Neural crest cell (in vitro differentiated cells): ENCODE results near the gene SLC35F1. TPM values are rescaled to one million over a fixed set of nuclear protein-coding genes. Genes with fewer than 3 reads are reported as not detected.

ENCODE experiments used
- DNase-seq: peaks from one replicate; pipeline ENCODE4 v3.0.0; 2021; ENCODE audit warnings: low read depth, mixed read lengths, low spot score
- H3K27ac Mint-ChIP-seq: one replicate; pipeline ENCODE4 v1.8.0; 2021; ENCODE audit warnings: mild to moderate bottlenecking, mixed read lengths; ENCODE audit not compliant: unreplicated experiment
- H3K27me3 Mint-ChIP-seq: 2 replicates; pipeline ENCODE4 v1.8.0; 2021; ENCODE audit warnings: low read depth, mild to moderate bottlenecking, mixed read lengths
- H3K36me3 Mint-ChIP-seq: 2 replicates; pipeline ENCODE4 v1.8.0; 2021; ENCODE audit warnings: low read depth, mild to moderate bottlenecking, mixed read lengths
- H3K4me1 Mint-ChIP-seq: 2 replicates; pipeline ENCODE4 v1.8.0; 2021; ENCODE audit warnings: mixed read lengths
- H3K4me3 Mint-ChIP-seq: one replicate; pipeline ENCODE4 v1.8.0; 2021; ENCODE audit warnings: mild to moderate bottlenecking, mixed read lengths
- H3K9me3 Mint-ChIP-seq: 2 replicates; pipeline ENCODE4 v1.8.0; 2021; ENCODE audit warnings: mixed read lengths
- CTCF ChIP-seq: fragments of 200-600 bp; sonication (generic); conservative IDR thresholded peaks from 2 replicates; pipeline ENCODE4 v1.5.0; 2021; ENCODE audit warnings: antibody characterized with exemption, mild to moderate bottlenecking
- total RNA-seq: library from RNA; stranded (reverse); gene quantifications from 2 replicates; pipeline ENCODE4 v1.2.1, GENCODE V29; 2021

Gene SLC35F1
- total RNA-seq, 1 donor from 2014 or later, result 41.4 TPM

- no peaks in the 10 kb centered on the region for H3K27me3 Mint-ChIP-seq
- no peak for DNase-seq
- H3K4me1 Mint-ChIP-seq, result peaks cover 30% of the 10 kb centered on the region
- no peak overlapping the region for H3K27ac Mint-ChIP-seq
- peaks cover 39% of the 10 kb centered on the region for H3K36me3 Mint-ChIP-seq
- H3K4me3 Mint-ChIP-seq, result no peak overlapping the region
- peaks cover 16% of the 10 kb centered on the region for H3K9me3 Mint-ChIP-seq
- TF ChIP-seq CTCF, result no peak
Measured at GRCh38 chr6:117928833-117929232, 21.8 kb downstream of the SLC35F1 start.

- Mint-ChIP-seq H3K9me3 (peaks cover 16% of the 10 kb centered on the region), H3K27me3 (no peaks in the 10 kb centered on the region), H3K4me3 (no peak overlapping the region), H3K4me1 (peaks cover 36% of the 10 kb centered on the region), H3K36me3 (peaks cover 39% of the 10 kb centered on the region), H3K27ac (no peak overlapping the region)
- TF ChIP-seq CTCF, result no peak
- no peak for DNase-seq
Measured at GRCh38 chr6:117929501-117929900, 22.4 kb downstream of the SLC35F1 start.

GRCh38 chr6:117930645-117931044, 23.6 kb downstream of the SLC35F1 start:
- DNase-seq, result no peak
- H3K27ac Mint-ChIP-seq, result peak overlapping the region; percentile 58
- peaks cover 36% of the 10 kb centered on the region for H3K36me3 Mint-ChIP-seq
- peaks cover 36% of the 10 kb centered on the region for H3K4me1 Mint-ChIP-seq
- no peak overlapping the region for H3K4me3 Mint-ChIP-seq
- TF ChIP-seq CTCF, result no peak
- H3K9me3 Mint-ChIP-seq, result peaks cover 16% of the 10 kb centered on the region
- no peaks in the 10 kb centered on the region for H3K27me3 Mint-ChIP-seq

GRCh38 chr6:117932001-117932400, 24.9 kb downstream of the SLC35F1 start:
- Mint-ChIP-seq H3K27ac (no peak overlapping the region), H3K9me3 (peaks cover 12% of the 10 kb centered on the region), H3K4me1 (peaks cover 41% of the 10 kb centered on the region)

GRCh38 chr6:117932676-117933075, 25.6 kb downstream of the SLC35F1 start:
- no peak for TF ChIP-seq CTCF
- Mint-ChIP-seq H3K9me3 (peaks cover 10% of the 10 kb centered on the region), H3K27me3 (no peaks in the 10 kb centered on the region), H3K27ac (peak overlapping the region; percentile 70), H3K4me1 (peaks cover 42% of the 10 kb centered on the region), H3K36me3 (peaks cover 25% of the 10 kb centered on the region), H3K4me3 (no peak overlapping the region)
- DNase-seq, result no peak

More at GRCh38 chr6:117932001-117932400, 24.9 kb downstream of the SLC35F1 start:
- Mint-ChIP-seq H3K36me3 (peaks cover 31% of the 10 kb centered on the region), H3K4me3 (no peak overlapping the region), H3K27me3 (no peaks in the 10 kb centered on the region)
- no peak for TF ChIP-seq CTCF
- DNase-seq, result no peak

GRCh38 chr6:117933471-117933870, 26.4 kb downstream of the SLC35F1 start:
- Mint-ChIP-seq H3K4me1 (peaks cover 47% of the 10 kb centered on the region), H3K27me3 (no peaks in the 10 kb centered on the region), H3K27ac (peak overlapping the region; percentile 95), H3K36me3 (peaks cover 18% of the 10 kb centered on the region), H3K9me3 (peaks cover 7% of the 10 kb centered on the region), H3K4me3 (peak overlapping the region; percentile 67)
- no peak for DNase-seq
- no peak for TF ChIP-seq CTCF
